Prostate gland (tissue), 2 donors: ENCODE results near the gene RDH16.
"Not testable (repeated sequence)": the region's sequence is repeated elsewhere in the genome, so short reads cannot be mapped to it uniquely, and the experiment has no call there.

ENCODE experiments used
- CTCF ChIP-seq, 4 experiments: fragments of 200-600 bp in 2 of 4; fragments of 450-650 bp in 2 of 4; sonication (generic) in 2 of 4; IDR thresholded peaks; 1 replicate in 3 of 4; 2 replicates in 1 of 4; pipeline ENCODE4 v1.5.1; 2016 to 2019; ENCODE audit warnings: antibody characterized with exemption in 4 of 4, mild to moderate bottlenecking in 2 of 4, moderate library complexity in 2 of 4
- POLR2A ChIP-seq: fragments of 450-650 bp; IDR thresholded peaks from one replicate; pipeline ENCODE4 v1.6.1; 2016; ENCODE audit warnings: antibody characterized with exemption, mild to moderate bottlenecking
- POLR2AphosphoS5 ChIP-seq: sonication (generic); formaldehyde crosslinking; IDR thresholded peaks from one replicate; pipeline ENCODE4 v1.6.1; 2017; ENCODE audit warnings: antibody characterized with exemption

GRCh38 chr12:56985714-56986113 is 28.3 kb upstream of the RDH16 start:
- TF ChIP-seq CTCF (IDR thresholded peaks at IDR 0.05) (peak in 2 of 4 experiments; percentile 23 to 33), POLR2AphosphoS5 (peak; percentile 90)
- TF ChIP-seq POLR2A: not testable (repeated sequence)
